GM18858 (cell line): ENCODE data around the gene BTBD9.

ENCODE experiments used
- ATAC-seq: cut with Tn5 transposase; IDR thresholded peaks from one replicate; pipeline ENCODE4 v1.9.1; 2021; ENCODE audit not compliant: unreplicated experiment

BTBD9 gene

DNA sequence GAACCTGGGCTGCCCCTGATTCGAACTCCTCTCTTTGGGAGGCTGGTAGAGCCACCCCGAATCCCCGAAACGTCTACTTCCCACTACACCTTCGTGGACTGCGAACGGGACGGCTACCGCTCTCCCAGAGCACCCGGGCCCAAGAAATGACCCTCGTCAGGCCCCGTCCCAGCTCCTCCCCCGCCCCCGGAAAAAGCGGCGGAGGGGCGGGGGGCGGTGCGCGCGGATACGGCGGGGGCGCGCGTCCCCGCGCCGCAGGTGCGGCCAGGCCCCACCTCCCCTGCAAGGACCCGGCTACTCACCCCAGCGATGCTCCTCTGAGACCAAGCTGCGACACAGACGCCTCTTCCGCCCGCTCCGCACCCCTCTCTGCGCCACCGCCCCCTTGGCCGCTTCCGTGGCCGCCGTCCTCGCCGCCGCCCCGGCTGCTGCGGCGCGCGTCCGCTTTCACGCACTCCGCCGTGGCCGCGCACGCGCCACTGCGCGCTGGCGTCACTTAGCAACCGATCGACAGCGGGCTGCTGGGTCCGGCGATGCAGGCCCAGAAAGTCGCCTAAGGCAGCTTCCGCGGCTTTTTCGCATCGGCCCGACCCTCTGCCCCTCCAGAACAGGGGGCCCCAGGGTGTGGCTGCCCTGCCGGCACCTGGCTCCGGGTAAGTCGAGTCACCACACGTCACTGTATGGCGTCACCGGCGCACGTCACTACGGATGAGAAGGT is at the start of gene BTBD9:
BTBD9 (minus strand) TSS at position 432 of the 718 bp plus-strand sequence.
- ATAC-seq = peak; percentile 63

DNA sequence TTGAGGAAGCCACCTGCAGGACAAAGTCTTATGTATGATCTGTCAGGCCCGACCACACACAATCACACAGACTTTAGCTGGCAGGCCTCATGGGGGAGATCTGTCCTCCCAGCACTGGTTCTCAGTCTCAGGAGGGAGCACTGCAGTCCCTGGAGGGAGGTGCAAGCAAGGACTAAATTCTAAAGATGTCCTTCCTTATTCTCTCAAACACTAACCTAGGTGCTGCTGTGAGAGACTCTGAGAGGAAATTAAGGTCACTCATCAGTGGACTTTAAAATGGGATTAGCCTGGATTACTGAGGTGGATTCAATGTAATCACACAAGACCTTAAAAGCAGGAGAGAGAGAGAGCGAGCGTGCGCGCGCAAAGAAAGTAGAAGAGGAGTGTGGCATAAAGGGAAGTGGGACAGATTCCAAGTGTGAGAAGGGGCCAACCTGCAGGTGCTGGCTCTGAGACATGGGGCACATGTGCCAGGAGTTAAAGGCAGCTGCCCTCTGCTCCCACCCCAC is 48.9 kb upstream of the BTBD9 start:
- ATAC-seq = no peak

DNA sequence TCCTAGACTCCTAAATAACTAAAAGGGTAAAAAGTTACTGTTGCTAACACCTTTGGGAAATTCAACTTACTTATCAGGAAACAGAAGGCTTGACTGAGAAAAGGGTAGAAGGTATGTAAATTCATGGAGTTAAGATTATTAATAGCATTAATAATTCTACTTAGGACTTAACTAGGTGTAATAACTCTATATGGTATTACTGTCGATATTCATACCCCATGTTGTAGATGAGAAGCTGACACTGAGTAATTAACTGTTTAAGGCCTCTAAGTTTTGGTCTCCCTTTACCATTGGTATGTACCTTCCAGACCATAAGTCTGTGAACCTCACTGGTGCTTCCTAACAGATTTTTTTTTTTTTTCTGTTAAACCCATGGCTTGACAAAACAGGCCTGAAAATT is 47.8 kb upstream of the BTBD9 start:
- ATAC-seq = no peak

DNA sequence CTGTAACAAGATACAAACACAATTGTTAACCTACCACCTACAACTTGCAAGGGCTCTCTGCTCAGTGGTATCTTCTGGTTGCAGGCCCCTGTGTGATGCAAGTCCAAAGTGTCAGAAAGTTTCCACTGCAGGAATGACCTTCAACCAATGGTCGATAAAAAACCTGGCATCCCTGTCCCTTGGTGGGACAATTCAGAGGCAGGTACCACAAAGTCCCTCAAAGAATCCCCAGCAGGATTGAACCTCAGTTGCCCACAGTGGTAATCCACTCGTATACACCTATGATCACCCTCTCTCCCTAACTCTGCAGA is 47.3 kb upstream of the BTBD9 start:
- no peak for ATAC-seq

DNA sequence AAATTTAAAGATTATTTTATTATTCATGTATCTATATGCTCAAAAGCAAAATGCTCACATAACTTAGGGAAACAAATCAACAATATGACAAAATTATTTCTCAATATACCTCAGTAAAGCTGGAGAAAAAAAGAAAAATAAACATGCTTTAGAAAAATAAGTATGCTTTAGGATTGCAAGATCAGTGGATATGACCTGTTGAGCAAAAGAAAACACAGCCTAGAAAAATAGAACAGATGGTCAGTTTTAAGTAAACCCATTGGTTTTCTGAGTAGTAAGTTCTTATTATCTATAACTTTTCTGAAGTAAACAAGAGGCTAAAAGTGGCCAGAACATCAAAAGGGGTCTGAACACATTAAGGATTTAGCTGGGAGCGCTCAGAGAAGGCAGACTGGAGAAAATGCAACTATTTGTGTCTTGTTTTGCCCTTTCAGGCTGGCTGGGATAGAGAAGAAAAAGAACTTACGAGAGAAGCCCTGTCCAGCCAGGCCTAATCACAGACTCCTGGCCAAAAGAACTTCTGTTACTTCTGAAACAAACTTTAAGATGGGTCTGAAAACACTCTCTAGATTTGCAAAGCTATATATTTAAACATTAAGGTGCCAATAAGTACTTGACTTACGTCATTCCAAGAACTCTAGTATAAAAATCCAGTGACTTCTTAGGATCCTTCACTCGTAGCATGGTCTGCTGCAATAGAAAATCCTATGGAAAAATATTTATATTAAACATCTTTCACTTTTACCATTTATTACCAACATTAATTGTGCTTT is 46.7 kb upstream of the BTBD9 start:
- no peak for ATAC-seq

DNA sequence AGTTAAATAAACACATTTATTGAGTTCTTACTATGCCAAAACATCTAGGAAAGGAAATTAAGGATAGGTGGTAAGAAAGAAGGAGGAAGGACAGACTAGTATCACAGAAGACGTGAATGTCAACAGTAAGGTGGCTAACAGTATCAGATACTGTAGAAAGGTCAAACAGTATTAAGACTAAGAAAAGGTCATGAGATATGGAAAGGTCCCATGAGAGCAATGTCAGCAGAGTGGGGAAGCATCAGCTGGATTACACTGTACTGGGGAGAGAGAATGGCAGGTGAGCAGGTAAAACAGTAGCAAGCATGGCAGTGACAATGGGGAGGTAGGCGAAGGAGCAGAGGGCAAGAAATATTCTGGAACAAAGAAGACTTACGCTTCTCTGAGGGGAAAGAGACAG is 45.2 kb upstream of the BTBD9 start:
- ATAC-seq = no peak

DNA sequence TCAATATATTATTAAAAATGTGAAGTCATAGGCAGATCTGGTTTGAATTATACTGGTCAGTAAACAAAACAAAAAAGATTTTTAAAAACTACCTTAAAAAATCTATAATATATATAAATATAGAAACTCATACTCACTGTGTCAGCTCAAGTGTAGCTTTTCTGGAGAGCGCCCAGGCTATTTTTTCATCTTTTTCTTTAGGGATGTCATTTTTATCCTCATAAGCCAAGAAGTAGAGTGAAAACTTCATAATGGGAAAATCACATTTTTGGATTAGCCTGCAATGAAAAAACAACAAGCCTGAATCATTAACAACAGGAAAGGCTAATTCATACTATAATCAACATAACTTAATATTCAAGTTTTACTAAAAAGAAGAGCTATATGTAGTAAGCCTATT is 44.5 kb upstream of the BTBD9 start:
- no peak for ATAC-seq

DNA sequence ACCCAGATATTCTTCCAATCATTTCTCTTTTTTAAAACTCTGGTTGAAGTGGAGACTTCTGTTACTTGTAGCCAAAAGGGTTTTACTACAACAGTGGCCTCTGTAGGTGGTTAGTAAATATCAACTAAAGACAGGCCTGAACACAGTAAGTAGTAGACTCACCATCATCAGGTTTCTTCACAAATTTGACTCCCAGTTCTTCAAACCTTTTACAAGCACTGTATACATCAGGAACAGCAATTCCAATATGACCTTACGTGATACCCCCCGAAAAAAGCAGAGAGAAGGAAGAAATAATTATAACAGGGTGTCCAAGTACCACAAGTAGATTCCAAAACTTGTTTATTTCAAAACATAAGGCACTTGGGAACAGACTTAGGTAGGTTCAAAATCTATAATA is 42.1 kb upstream of the BTBD9 start:
- no peak for ATAC-seq

DNA sequence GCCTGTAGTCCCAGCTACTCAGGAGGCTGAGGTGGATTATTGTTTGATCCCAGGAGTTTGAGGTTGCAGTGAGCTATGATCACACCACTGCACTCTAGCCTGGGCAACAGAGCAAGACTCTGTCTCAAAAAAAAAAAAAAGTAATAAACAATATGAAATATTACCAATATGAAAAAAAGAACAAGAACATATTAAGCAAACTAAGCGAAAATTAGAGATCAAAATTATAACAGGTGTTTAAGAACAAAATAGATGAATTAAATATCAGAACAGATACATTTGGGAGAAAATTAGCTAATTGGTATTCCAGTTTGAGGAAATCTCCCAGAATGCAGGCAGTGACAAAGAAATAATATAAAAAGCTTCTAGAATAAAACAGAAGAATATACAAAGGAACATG is 39.9 kb upstream of the BTBD9 start:
- ATAC-seq = no peak

DNA sequence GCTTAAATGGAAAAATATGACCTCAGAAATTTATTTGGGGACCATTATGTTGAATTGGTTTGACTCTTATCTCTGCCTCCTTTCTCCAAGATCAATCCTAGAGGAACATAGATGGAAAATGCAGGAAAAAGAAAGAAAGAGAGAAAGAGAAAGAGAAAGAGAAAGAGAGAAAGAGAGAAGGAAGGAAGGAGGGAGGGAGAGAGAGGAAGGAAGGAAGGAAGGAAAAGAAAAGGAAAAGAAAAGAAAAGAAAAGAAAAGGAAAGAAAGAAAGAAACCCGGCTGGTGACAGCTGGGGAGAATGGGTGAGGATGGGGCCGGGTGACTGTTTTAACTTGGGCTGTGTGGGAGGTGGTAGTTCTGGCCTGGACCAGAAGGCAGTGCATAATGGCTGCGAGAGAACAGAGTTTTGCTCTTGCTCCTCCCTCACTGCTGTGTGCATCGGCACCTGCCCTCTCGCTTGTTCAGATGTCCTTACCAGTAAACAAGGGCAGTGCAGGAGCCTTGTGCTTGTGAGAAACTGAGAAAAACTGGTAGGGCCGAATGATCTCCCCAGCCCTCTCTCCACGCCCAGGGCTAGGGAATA is 38.5 kb upstream of the BTBD9 start:
- ATAC-seq = no peak

DNA sequence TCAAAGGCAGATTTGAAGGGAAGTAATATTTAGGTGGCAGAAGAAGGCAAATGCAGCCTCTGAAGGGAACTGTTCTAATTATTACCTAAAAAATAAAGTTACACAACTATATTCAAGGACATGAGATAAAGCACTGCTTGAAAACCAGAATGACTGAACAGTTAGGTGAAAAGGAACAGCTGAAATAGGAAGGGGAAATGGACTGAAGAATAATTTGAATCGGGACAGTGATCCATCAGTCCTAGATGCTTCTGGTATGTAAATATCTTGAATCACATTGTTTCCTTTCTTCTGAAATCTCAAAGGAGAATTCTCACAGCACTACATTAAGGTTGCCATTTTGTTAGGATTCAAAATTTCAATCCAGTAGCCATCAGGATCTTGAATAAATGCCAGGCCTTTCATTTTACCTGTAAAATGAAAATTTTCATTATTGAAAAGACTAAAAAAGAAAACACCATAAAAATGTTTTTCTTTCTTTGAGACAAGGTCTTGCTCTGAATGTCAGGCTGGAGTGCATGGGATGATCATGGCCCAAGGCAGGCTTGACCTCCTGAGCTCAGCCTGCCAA is 37.3 kb upstream of the BTBD9 start:
- ATAC-seq = no peak

DNA sequence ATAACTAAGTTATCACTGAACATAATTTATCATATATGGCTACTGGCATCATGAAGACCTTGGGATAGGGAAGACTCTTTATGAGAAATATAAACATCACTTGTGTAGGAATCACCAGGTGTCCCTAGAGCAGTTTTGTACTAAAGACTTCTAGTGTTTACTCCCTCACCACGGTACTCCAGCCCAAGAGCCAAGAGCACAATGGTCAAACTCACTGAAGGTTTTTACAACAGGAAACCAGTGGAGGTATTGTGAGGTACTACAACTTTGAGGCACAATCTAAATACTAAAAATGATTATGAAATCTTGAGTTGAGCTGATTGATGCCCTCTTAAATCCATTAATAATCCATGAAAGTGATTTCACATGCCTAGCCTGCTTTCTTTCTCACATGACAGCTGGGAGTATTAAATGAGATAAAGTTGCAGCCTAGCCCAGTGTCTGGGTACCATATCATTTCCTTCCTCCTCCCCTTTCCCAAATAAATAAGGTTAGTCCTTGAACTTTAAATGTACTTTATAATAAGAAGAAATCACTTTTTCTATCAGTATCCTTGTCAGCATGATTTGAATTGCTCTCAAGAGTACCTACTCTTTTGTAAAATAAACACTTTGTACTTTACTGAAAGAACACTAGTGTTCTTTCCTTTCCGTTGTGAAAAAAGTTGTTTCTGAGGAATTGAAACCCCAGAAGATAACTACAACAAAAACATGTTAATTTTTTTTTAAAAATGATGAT is 36.7 kb upstream of the BTBD9 start:
- ATAC-seq = no peak

DNA sequence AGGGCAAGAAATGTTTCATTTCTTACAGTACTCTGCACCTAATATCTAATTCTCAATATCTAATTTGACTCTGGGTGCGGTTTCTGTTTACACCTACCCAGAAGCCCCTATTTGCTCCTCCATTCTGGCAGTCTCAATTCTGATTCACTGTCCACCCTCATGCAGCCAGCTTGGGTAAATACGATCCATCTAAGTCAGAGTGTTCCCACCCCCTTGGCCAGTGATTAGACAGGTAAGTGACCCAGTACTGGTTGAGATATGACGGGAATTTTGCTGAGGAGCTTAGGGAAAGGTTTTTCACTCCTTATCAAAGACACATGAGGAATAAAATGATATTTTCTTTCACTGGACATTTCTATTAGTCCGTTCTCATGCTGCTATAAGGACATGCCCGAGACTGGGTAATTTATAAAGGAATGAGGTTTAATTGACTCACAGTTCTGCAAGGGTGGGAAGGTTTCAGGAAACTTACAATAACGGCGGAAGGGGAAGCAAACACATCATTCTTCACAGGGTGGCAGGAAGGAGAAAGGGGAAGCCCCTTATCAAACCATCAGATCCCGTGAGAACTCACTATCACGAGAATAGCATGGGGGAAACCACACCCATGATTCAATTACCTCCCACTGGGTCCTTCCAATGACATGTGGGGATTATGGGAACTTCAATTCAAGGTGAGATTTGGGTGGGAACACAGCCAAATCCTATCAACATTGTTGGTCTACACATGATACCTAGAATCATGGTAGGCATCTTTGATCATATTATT is 33.9 kb upstream of the BTBD9 start:
- no peak for ATAC-seq

DNA sequence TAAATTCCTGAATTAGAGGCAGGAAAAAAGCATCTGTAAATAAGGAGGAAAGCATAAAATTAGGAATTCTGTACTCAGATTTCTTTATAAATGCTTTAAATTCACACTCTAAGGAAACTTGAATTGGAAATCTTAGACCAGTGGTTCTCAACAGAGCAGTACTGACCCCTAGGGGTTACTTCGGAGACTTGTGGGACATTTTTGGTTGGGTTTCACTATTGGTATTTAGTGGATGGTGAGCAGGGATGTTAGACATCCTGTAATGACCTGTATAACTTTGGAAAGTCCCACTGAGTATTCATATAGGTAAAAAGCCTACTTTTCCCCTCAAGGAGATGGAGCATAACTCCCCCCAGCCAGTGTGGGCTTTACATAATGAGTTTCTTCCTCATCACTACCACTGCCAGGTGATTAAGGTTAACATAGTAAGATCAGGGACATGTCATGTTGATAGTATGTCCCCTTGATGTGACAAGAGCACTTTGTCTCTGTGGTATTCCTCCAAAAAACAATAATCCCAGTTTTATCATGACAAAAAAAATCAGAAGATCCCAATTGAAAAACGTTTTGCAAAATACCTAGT is 32.2 kb upstream of the BTBD9 start:
- peak; percentile 78 for ATAC-seq

DNA sequence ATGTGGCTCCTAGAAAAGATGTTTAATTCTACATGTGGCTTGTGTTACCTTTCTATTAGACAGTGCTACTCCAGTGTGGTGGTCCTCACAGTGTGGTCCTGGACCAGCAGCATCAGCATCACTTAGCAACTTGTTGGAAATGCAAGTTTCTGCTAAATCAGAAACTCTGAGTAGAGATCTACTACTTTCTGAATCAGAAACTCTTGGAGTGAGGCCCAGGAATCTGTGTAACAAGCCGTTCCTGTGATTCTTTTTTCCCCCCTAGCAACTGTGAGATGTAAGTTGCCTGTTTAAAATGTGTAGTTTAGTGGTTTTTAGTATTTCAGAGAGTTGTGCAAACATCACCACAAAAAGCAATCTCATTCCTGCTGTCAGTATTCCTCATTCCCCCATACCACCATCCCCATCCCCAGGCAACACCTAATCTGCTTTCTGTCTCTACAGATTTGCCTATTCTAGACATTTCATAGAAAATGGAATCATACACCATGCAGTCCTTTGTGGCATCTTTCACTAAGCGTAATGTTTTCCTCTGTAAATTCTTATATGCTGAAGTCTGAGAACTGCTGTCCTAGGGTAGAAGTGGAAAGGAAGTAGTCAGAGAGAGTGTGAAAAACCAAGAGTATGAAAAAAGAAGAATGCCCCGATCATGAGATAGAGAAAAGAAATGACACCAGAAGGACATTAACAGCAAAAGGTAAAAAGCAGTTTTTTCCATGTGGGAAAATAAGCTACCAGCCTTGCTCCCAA is 18.9 kb upstream of the BTBD9 start:
- ATAC-seq = no peak

DNA sequence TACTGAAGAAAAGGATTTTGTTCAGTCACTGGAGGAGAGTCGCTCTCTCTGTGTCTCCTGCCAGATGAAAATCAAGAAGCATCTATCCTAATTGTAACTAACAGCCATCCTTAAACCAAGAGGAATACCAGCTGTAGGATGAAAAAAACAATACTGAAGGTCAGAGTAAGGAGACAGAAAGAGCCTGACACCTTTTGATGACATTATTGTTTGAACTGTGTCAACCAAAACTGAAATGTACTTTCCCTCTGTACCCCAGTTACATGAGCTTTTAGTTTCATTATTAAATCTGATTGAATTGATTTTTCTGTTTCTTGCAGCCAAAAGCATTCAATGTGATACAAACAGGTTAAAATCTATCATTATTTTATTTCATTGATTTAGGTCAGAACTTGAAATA is 17.2 kb upstream of the BTBD9 start:
- no peak for ATAC-seq

DNA sequence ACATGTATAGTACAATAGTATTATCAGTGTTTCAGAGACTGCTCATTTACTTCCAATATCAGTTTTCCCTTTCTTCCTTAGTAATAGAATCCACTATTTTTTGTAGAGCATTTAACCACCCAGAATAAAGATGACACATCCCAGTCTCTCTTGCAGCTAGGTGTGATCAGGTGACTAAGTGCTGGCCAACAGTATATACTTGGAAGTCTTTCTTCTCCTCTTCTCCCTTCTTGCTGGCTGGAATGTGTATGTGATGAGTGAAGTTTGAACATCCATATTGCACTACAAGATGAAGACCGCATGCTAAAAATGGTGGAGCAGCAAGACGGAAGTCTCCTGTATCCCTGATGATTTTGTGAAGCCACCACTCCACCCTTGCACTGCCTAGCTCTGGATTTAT is 14.5 kb upstream of the BTBD9 start:
- no peak for ATAC-seq

DNA sequence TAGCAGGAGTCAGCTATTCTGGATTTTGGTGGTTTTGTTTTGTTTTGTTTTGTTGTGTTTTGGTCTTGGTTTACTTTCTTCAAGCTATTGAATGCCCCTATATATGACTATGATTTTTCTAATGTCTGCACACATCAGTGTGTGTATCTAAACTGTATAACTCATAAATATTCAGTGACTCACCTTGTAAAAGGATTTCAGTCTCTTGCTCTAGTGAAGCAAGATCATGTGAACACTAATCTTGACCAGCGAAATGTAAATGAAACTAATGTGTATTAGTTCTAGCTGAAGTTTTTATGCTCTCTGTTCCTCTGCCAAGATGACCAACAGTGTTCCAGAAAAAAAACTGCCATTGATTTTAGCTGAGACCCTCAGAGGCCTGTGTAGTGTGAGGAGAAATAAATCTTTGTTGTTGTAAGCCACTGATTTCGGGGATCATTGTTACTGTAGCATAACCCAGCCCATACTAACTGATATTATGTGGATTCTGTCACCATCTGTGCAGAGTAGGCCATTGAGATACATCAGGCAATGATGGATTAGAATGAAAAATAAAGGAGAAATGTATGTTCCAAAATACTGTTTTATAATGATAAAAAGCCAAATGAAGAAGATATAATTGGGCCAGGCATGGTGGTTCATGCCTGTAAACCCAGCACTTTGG is 11.5 kb upstream of the BTBD9 start:
- no peak for ATAC-seq

DNA sequence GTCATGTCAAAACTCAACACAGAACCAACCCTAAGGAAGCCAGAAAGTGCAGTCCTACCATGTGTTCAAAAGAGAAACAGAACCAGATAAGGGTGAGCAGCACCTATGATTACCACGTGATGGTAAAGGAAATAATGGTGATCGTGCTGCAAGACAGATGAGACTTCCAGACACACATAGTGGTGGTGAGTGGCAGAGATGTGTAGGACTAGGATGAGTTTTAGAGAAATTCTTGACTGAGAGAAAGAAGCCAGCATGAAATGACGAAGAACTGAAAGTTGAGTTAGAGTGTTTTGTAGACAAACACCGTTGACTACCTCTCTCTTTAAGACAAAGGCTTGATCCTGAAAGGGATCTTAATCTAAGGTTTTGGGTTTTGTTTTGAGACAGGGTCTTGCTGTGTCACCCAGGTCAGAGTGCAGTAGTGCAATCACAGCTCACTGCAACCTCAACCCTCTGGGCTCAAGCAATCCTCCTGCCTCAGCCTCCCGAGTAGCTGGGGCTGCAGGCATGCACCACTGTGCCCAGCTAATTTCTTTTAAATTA is 10.6 kb upstream of the BTBD9 start:
- no peak for ATAC-seq
